ENCODE measurements around the gene ABL1. TPM values are rescaled to one million over a fixed set of nuclear protein-coding genes. Genes with fewer than 3 reads are reported as not detected.

Gene ABL1
- polyA plus RNA-seq, 1 of the 3 experiments (the other 2 are of a cell fraction) = 24.6 TPM

- Histone ChIP-seq H3K79me2 (ENCODE audit: insufficient read depth) (peaks cover 96% of the 10 kb centered on the region), H3K9ac (no peak overlapping the region), H3K36me3 (replicated peaks in 1 of 2; ENCODE audit: control insufficient read depth in 1 of 2, insufficient read depth in 2 of 2, low read length in 1 of 2) (peaks cover 36 to 45% of the 10 kb centered on the region in 2 experiments), H3K27ac (ENCODE audit: low read depth in 2 of 2, low read length in 1 of 2) (0 out of 4 replicates have a peak overlapping the region, but pooled peaks of 1 of the 2 experiments have one; percentile 37), H3K9me2 (no peaks in the 10 kb centered on the region), H3K4me2 (no peak overlapping the region), H2AFZ (ENCODE audit: low read depth) (no peak overlapping the region), H3F3A (replicated peaks; ENCODE audit: insufficient read depth) (peaks cover 38% of the 10 kb centered on the region), H3K4me3 (ENCODE audit: low read depth in 2 of 2, low read length in 1 of 2) (no peak overlapping the region), H3K9me3 (no peaks in the 10 kb centered on the region), H4K20me1 (ENCODE audit: insufficient read depth) (peaks cover 81% of the 10 kb centered on the region), H3K4me1 (ENCODE audit: control insufficient read depth in 1 of 2, insufficient read depth in 2 of 2, low read depth in 1 of 2, low read length in 1 of 2) (peaks cover 13 to 23% of the 10 kb centered on the region in 2 experiments; a peak in 3 of 4 replicates), H3K27me3 (ENCODE audit: insufficient read depth) (no peaks in the 10 kb centered on the region)
- CTCF ChIA-PET = interaction anchor here (0.6 to 10.3 kb wide), 12 partner anchors 10 to 157 kb away, joined by 3 to 177 read pairs (median 34); no protein-coding TSS in a partner anchor
- 95% methylated on average over 23 of the region's 23 CpGs for WGBS (ENCODE audit: low lambda C conversion rate)
- POLR2A ChIA-PET = interaction anchor here (0.6 kb wide), 1 partner anchor 86 kb away, joined by 3 read pairs; no protein-coding TSS in a partner anchor
- DNase-seq = no peak
- no peak for TF ChIP-seq YY1 (IDR thresholded peaks at IDR 0.05; ENCODE audit: low read depth)
- TF ChIP-seq NFIC (IDR thresholded peaks at IDR 0.05; ENCODE audit: borderline replicate concordance) = no peak
- no peak for TF ChIP-seq FOXJ3 (CRISPR knock-in tag; IDR thresholded peaks at IDR 0.05)
- no peak for TF ChIP-seq POLR2AphosphoS5 (IDR thresholded peaks at IDR 0.05; ENCODE audit: low read depth, low read length)
- TF ChIP-seq EP300 (IDR thresholded peaks at IDR 0.05; ENCODE audit: borderline replicate concordance in 1 of 2, low read depth in 1 of 2, low read length in 1 of 2) = no peak
- TF ChIP-seq FOXM1 (IDR thresholded peaks at IDR 0.05; ENCODE audit: low read depth) = no peak
- no peak for TF ChIP-seq GABPA (IDR thresholded peaks at IDR 0.05; ENCODE audit: low read depth)
- no peak for TF ChIP-seq GATA2 (CRISPR knock-in tag; IDR thresholded peaks at IDR 0.05)
- no peak for TF ChIP-seq PBX3 (IDR thresholded peaks at IDR 0.05)
- TF ChIP-seq REST (IDR thresholded peaks at IDR 0.05; ENCODE audit: low read depth, low read length) = no peak
- no peak for TF ChIP-seq MAX (IDR thresholded peaks at IDR 0.05; ENCODE audit: low read depth)
- no peak for TF ChIP-seq SIN3A (IDR thresholded peaks at IDR 0.05; ENCODE audit: borderline replicate concordance, low read depth, low read length)
- no peak for TF ChIP-seq SMC3 (IDR thresholded peaks at IDR 0.05; ENCODE audit: low read depth, low read length)
- TF ChIP-seq ELF1 (IDR thresholded peaks at IDR 0.05) = no peak
- no peak for TF ChIP-seq RCOR1 (IDR thresholded peaks at IDR 0.05; ENCODE audit: low read length)
Observed at GRCh38 chr9:130862747-130863146, 27.7 kb downstream of the ABL1 start.

All from SK-N-SH (cell line).